Thymus (tissue), 11 donors: ENCODE data around the gene ADGRF4. TPM values are rescaled to one million over a fixed set of nuclear protein-coding genes. Genes with fewer than 3 reads are reported as not detected.
A peak's percentile ranks its signal among the peaks of the same experiment; 100 is the strongest.

ENCODE experiments used
- DNase-seq, 9 donors: peaks; one replicate each; pipeline ENCODE4 v3.0.0-alpha.2; 2013; ENCODE audit warnings: low spot score in 9 of 9, low read depth in 6 of 9, missing footprints in 1 of 9
- H3K27ac ChIP-seq, 2 donors: one replicate each; pipeline ENCODE4 v1.5.1; 2013; ENCODE audit warnings: control low read depth in 1 of 2, low read depth in 1 of 2, low read length in 1 of 2, mild to moderate bottlenecking in 1 of 2, moderate library complexity in 1 of 2
- H3K27me3 ChIP-seq, 2 donors: one replicate each; pipeline ENCODE4 v1.5.1; 2013; ENCODE audit warnings: low read length in 1 of 2; ENCODE audit not compliant: control insufficient read depth in 2 of 2, insufficient read depth in 1 of 2
- H3K36me3 ChIP-seq, 2 donors: one replicate each; pipeline ENCODE4 v1.5.1; 2013; ENCODE audit warnings: low read length in 1 of 2, mild to moderate bottlenecking in 1 of 2, moderate library complexity in 1 of 2; ENCODE audit not compliant: control insufficient read depth in 2 of 2, insufficient read depth in 2 of 2
- H3K4me1 ChIP-seq, 2 donors: one replicate each; pipeline ENCODE4 v1.5.1; 2013; ENCODE audit warnings: low read length in 2 of 2; ENCODE audit not compliant: control insufficient read depth in 2 of 2, insufficient read depth in 2 of 2
- H3K4me3 ChIP-seq, 2 donors: one replicate each; pipeline ENCODE4 v1.5.1; 2013; ENCODE audit warnings: low read length in 2 of 2, control low read depth in 1 of 2, mild to moderate bottlenecking in 1 of 2
- H3K9me3 ChIP-seq, 2 donors: one replicate each; pipeline ENCODE4 v1.5.1; 2013; ENCODE audit warnings: low read length in 1 of 2, mild to moderate bottlenecking in 1 of 2; ENCODE audit not compliant: control insufficient read depth in 2 of 2, insufficient read depth in 1 of 2
- WGBS: extraction: QIAGEN DNeasy Blood & Tissue Kit; methylation state at CpG from one replicate; pipeline ENCODE4 v1.1.7; 2013; 5-methylcytosine and 5-hydroxymethylcytosine counted together
- polyA plus RNA-seq: library from polyadenylated mRNA; stranded (reverse); fragments of 200-250 nt; gene quantifications from one replicate; pipeline ENCODE4 v1.2.3, GENCODE V29; 2013
- total RNA-seq: library from RNA; stranded (reverse); fragments of 120-200 nt; gene quantifications from one replicate; pipeline ENCODE4 v1.2.4, GENCODE V29; 2013
- donor health status: healthy.

Gene ADGRF4
- total and polyA plus RNA-seq, 2 donors = 0.19 to 1.6 TPM

DNA sequence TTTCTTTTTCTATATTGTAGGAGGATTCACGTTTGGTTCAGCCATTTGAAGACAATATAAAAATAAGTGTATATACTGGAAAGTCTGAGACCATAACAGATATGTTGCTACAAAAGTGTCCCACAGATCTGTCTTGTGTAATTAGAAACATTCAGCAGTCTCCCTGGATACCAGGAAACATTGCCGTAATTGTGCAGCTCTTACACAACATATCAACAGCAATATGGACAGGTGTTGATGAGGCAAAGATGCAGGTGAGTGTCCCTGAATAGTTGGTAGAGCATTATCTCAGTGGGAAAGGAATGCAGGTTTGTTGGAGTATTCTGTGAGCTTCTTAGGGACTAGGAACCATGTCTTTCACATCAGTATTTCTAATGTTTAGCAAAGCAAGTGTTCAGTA lies 18.3 kb upstream of the ADGRF4 start:
- Histone ChIP-seq H3K4me3 (no peak overlapping the region), H3K9me3 (no peaks in the 10 kb centered on the region), H3K27ac (no peak overlapping the region), H3K36me3 (no peaks in the 10 kb centered on the region), H3K4me1 (no peaks in the 10 kb centered on the region), H3K27me3 (no peaks in the 10 kb centered on the region)
- DNase-seq = no peak
- WGBS = 94% methylated on average over 2 of the region's 2 CpGs

DNA sequence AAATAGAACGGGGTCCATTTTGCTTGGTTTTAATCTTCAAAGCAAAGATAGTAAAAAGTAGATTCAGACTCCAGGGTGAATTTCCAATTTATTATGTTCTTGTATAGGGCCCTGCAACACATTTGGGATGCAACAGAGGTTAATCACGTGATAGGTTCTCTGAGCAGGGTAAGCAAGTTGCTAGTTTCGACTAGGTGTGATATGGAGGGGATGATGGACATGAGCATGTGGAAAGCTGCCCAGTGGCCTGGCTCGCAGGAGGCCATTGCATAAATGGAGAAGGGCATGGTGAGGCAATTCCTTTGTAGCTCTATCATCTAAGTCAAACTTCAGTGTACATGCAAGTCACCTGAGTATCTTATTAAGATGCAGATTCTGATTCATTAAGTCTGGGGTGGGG lies 17.7 kb upstream of the ADGRF4 start:
- WGBS = 96% methylated on average over 4 of the region's 4 CpGs
- Histone ChIP-seq H3K4me3 (no peak overlapping the region), H3K27ac (no peak overlapping the region), H3K36me3 (no peaks in the 10 kb centered on the region), H3K4me1 (no peaks in the 10 kb centered on the region), H3K9me3 (no peaks in the 10 kb centered on the region), H3K27me3 (no peaks in the 10 kb centered on the region)
- DNase-seq = no peak

- Histone ChIP-seq H3K36me3 (no peaks in the 10 kb centered on the region), H3K27me3 (no peaks in the 10 kb centered on the region), H3K9me3 (no peaks in the 10 kb centered on the region), H3K4me3 (no peak overlapping the region), H3K4me1 (no peaks in the 10 kb centered on the region), H3K27ac (no peak overlapping the region)
- WGBS = 95% methylated on average over 1 of the region's 1 CpG
- no peak for DNase-seq
Measured at GRCh38 chr6:47681201-47681990, 17.0 kb upstream of the ADGRF4 start.

GRCh38 chr6:47686411-47686810 lies 12.0 kb upstream of the ADGRF4 start:
- Histone ChIP-seq H3K27ac (no peak overlapping the region), H3K9me3 (no peaks in the 10 kb centered on the region), H3K36me3 (no peaks in the 10 kb centered on the region), H3K4me3 (no peak overlapping the region), H3K27me3 (no peaks in the 10 kb centered on the region), H3K4me1 (no peaks in the 10 kb centered on the region)
- DNase-seq = no peak
- WGBS = 99% methylated on average over 1 of the region's 1 CpG

DNA sequence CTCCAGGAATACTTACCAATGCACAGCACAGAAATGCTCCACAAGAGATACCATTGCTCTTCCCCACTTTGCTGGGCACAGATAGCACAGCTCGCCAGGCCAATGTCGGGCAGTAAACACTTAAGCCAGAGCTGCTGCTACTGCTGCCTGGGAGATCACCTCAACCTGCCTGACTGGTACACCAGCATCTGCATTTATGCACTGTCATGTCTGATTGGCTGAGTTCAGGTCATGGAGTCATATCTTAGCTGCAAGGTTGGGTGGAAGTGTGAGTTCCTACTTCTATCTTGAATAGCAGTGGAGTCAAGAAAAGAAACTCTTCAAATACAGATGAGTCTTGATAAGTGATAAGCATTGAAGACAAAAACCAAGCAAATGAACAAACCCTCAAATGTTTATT lies 10.9 kb upstream of the ADGRF4 start:
- H3K4me1 ChIP-seq = no peaks in the 10 kb centered on the region
- WGBS = 100% methylated on average over 2 of the region's 2 CpGs
- H3K36me3 ChIP-seq = no peaks in the 10 kb centered on the region
- no peak overlapping the region for H3K4me3 ChIP-seq
- H3K9me3 ChIP-seq = no peaks in the 10 kb centered on the region
- DNase-seq = no peak
- no peaks in the 10 kb centered on the region for H3K27me3 ChIP-seq
- H3K27ac ChIP-seq = no peak overlapping the region

GRCh38 chr6:47690214-47690613 lies 8.2 kb upstream of the ADGRF4 start:
- no peaks in the 10 kb centered on the region for H3K9me3 ChIP-seq
- H3K36me3 ChIP-seq = no peaks in the 10 kb centered on the region
- no peak overlapping the region for H3K4me3 ChIP-seq
- WGBS = 93% methylated on average over 2 of the region's 2 CpGs
- no peak for DNase-seq
- no peaks in the 10 kb centered on the region for H3K4me1 ChIP-seq
- no peaks in the 10 kb centered on the region for H3K27me3 ChIP-seq
- no peak overlapping the region for H3K27ac ChIP-seq

DNA sequence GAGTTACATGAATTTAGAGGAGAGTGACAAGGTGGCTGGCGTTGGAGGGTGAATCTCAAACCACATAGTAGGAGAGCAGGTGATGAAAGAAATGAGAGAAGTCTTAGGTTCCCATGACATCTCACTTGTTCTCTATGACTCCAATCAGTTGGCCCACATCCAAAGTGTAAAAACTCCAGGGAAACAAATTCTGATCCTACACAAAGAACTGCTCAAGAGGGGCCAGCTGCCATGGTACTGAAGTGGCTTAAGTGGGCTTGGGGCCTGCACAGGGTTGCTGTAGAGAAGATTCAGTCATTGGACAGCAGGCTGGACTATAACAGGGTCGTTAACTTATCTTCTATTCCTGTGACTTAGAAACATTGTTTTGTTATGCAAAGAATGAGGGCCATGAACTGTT lies 7.6 kb upstream of the ADGRF4 start:
- 93% methylated on average over 2 of the region's 2 CpGs for WGBS
- Histone ChIP-seq H3K27ac (no peak overlapping the region), H3K27me3 (no peaks in the 10 kb centered on the region), H3K4me3 (no peak overlapping the region), H3K36me3 (no peaks in the 10 kb centered on the region), H3K4me1 (no peaks in the 10 kb centered on the region), H3K9me3 (no peaks in the 10 kb centered on the region)
- no peak for DNase-seq

GRCh38 chr6:47697925-47698324 lies 455 bp upstream of the ADGRF4 start:
- WGBS = 89% methylated on average over 2 of the region's 2 CpGs
- H3K4me1 ChIP-seq = no peaks in the 10 kb centered on the region
- H3K36me3 ChIP-seq = no peaks in the 10 kb centered on the region
- DNase-seq = no peak
- no peaks in the 10 kb centered on the region for H3K27me3 ChIP-seq
- H3K4me3 ChIP-seq = no peak overlapping the region
- no peaks in the 10 kb centered on the region for H3K9me3 ChIP-seq
- no peak overlapping the region for H3K27ac ChIP-seq

- no peaks in the 10 kb centered on the region for H3K9me3 ChIP-seq
- peak in 1 of 9 donors; percentile 7 for DNase-seq
- no peak overlapping the region for H3K4me3 ChIP-seq
- H3K36me3 ChIP-seq = no peaks in the 10 kb centered on the region
- H3K4me1 ChIP-seq = no peaks in the 10 kb centered on the region
- no peaks in the 10 kb centered on the region for H3K27me3 ChIP-seq
- 95% methylated on average over 5 of the region's 5 CpGs for WGBS
- H3K27ac ChIP-seq = peak overlapping the region in 1 of 2 donors; percentile 79
Measured at GRCh38 chr6:47700053-47700452, 1.7 kb downstream of the ADGRF4 start.
